Fibroblast of skin of abdomen (primary cell): ENCODE measurements around the gene CCDC86. TPM values are rescaled to one million over a fixed set of nuclear protein-coding genes. Genes with fewer than 3 reads are reported as not detected.
"Not testable (repeated sequence)": the region's sequence is repeated elsewhere in the genome, so short reads cannot be mapped to it uniquely, and the experiment has no call there.

Experiments
- DNase-seq: peaks from one replicate; pipeline ENCODE4 v3.0.0-alpha.2; 2013
- polyA plus RNA-seq, 2 experiments: library from polyadenylated mRNA; unstranded; fragments of 120-200 nt; gene quantifications; one replicate each; pipeline ENCODE4 v1.2.1, GENCODE V29; 2013; ENCODE audit not compliant: insufficient read length in 2 of 2

Gene CCDC86, protein sequence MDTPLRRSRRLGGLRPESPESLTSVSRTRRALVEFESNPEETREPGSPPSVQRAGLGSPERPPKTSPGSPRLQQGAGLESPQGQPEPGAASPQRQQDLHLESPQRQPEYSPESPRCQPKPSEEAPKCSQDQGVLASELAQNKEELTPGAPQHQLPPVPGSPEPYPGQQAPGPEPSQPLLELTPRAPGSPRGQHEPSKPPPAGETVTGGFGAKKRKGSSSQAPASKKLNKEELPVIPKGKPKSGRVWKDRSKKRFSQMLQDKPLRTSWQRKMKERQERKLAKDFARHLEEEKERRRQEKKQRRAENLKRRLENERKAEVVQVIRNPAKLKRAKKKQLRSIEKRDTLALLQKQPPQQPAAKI
- 28.7 TPM for polyA plus RNA-seq (2013, experiment 1 of 2; ENCODE audit: insufficient read length)
- polyA plus RNA-seq (2013, experiment 2 of 2; ENCODE audit: insufficient read length) = 28.3 TPM

DNA sequence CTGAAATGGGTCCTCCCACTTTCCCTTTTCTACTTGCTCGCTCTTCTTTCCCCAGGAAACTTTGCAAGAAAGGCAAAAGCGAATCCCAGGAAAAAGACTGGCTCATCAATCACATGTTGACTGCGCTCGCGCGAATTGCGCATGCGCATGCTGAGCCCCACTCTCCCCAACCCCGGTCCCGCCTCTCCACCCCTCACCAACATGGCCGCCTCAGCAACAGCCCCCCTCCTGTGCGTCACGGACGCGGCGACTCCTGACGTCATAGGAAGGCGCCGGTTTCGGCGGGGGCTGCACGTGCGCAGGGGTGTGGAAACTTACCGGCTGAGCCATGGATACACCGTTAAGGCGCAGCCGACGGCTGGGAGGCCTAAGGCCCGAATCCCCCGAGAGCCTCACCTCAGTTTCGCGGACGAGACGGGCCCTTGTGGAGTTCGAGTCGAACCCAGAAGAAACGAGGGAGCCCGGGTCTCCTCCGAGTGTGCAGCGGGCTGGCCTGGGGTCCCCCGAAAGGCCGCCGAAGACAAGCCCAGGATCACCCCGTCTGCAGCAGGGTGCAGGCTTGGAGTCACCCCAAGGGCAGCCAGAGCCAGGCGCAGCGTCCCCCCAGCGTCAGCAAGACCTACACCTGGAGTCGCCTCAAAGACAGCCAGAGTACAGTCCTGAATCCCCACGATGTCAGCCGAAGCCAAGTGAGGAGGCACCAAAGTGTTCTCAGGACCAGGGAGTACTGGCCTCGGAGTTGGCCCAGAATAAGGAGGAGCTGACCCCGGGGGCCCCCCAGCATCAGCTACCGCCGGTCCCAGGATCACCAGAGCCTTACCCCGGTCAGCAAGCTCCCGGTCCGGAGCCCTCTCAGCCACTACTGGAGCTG, at the start of gene CCDC86:
Gene CCDC86, plus strand, starts transcription at position 317 of the 871 bp plus-strand sequence. Its CDS starts 12 bp downstream, at position 329.
- DNase-seq = peak; percentile 96

DNA sequence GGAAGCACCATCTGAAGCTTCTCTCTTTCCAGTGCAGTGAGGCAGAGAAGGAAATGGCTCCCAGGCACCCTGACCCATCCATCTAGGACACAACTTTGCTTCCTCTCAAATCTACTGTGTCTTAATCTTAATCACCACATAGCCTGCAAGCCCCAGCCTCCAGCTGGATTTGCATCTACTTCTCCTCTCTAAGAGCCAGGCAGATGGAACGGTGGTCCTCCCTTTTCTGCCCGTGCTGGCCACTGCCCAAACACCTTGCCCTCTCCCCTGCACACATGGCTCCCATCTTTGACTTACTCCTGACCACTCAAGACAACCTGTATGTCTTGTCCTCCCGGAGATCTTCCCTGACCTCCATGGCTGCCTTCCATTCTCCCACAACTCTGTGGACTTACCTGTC, 49.4 kb upstream of the CCDC86 start:
- DNase-seq = no peak

DNA sequence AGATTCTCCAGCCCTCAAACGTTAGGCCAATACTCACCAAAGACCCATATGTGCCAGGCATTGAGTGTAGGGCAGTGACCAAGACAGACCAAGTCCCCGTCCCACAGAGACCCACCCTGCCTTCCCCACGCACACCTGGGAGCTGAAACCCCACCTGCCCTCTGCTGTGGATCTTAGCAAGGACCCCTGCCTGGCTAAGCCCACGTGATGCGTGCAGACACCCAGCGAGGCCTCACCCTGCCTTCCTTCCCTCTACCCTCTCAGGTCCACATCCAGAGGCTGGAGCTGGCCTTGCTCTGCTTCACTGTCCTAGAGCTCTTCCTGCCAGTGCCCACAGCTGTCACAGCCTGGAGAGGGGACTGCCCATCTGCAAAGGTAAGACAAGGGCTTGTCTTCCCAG, 46.6 kb upstream of the CCDC86 start:
- DNase-seq = no peak

DNA sequence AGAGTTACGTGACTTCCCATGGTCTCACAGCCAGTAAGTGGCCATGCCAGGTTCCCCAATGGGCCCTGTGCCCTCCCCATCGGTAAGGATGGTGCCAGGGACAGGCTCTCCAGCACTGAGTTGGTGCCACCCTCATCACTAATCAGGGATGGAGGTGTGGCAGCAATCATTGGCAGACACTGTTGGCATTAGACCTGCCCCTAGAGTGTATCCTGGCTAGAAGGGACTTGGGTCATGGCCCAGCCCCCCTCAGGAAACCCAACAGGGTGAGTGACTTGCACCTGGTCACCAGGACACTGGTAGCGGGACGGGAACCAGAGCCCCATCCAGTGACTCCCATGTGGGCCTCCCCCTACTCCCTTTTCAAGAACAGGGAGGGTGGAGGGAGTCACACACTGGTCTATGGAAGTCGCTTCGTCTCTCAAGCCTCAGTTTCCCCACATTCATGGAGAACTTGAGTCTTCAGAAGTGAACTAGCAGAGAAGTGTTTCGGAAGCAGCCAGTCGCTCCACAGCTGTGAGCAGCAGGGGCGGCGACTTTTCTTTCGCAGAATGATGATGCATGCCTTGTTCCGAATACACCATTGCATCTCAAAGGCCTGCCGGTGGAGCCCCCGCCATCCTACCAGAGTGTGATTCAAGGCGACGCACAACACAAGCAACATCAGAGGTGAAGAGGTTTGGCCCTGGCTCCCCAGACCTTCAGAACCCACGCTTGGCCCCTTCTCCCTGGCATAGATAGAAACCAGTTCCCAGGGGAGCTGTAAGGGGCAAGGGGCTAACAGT, 43.9 kb upstream of the CCDC86 start:
- no peak for DNase-seq

DNA sequence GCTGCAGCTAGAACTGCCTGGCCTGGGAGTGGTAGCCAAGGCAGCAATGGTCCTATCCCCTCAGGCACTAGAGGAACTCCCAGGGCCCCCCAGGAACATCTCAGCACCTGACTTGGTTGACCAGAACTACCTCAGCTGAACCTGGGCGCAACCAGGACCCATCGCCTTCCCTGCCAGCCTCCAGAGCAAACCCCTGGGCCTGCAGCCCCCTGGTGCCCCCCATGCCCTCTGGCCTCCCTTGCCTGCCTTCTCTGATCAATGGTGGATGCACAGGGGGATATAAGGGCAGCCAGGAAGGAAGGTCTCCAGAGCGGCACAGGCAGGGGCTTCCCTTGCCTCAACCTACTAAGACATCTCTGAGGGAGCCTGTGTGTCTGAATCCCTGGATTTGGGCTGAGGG, 43.3 kb upstream of the CCDC86 start:
- DNase-seq = no peak

DNA sequence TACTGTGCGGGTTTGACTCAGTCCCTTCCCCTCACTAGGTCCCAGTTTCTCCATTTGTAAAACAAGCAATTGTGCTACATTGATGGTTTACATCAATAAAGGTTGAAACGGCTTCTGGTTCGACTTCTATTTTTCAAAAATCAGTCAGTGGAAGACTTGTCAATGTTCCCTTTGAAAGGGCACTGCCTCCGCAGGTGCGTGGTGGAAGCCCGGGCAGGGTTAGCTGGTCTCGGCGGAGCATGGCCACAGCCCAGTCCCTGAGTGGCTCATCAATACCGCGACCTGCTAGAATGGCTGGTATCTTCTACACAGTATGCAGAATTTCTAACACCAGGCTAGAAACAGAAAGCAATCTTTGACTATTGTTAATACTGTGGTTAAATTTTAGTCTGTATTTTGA, 40.7 kb upstream of the CCDC86 start:
- no peak for DNase-seq

DNA sequence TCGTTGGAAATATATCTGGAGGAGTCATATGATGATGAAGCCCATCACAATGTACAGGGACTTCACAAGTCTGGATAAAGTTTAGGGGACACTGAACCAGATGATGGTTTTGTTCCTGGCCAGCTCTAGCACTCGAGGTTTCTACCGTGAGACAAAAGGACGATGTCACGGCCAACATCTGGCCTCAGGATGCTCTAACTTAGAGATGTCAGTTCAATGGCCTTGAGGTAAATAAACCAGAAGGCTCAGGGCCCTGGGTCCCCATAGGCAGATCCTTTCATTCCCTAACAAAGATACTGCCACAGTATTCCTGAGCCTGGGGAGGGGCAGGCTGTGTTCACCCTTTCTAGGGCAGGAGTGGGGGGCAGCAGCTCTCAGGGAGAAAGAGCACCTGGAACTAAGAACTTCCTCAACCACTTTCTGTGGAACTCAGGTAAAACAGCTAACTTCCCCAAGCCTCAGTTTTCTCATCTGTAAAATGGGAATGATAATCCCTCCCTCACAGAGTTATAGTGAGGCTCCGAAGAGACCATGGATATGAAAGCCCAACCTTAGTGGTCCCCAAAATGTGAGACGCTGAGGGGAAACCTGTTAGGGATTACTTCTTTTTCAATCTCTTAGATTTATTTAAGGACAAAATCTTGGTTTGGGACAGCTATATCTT, 38.5 kb upstream of the CCDC86 start:
- no peak for DNase-seq

DNA sequence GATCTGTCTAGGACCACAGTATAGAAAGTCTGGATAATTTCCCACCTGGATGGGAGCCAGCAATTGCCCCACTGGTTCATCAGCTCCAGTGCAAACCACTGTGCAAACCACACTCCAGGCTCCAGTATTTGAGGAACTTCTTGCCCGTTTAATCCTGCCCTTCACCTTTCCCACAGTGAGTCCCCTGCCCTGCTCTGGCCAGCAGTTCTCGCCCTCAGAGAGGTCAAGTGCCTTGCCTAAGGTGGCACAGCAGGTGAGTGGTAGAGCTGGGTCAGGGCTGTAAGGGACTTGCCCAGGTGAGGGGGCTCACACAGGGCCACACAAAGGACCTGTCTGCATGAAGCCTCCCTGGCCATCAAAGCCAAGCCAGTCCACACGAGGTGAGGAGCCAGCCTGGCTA, 32.7 kb upstream of the CCDC86 start:
- DNase-seq = no peak

DNA sequence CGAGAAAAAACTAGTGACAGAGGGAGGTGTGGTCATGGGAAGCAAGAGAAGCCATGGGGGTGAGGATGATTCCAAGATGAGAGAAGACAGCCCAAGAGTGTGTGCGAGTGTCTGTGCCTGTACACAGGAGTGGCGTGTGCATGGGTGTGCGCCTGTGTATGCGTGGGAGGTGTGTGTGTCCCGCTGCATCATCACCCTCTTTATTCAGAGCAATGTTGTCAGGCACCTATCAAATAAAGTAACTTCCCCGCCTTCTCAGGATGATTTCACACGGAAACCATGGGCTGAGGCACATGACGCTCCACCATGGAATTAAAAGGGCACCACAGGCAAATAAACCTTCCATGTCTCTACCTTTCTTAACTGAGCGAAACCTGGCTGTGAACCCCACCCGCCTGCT, 32.2 kb upstream of the CCDC86 start:
- no peak for DNase-seq

DNA sequence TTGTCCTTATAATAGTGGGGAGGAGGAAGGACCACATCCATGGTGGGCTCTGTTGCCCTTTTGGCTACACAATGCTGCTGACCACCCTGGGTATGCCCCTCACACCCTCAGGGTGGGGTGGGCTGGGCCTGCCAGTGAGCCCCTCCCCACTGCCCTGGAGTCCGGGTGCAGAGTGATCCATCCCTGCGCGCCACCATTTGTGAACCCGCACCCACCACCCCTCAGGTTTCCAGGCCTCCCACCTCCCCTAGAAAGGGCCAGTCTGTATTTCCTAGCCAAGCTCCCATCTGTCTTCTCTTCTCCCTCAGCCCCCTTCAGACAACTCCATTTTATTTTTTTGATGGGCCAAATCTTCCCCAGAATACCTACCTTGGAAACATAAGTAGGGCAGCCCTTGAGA, 31.8 kb upstream of the CCDC86 start:
- DNase-seq = no peak

DNA sequence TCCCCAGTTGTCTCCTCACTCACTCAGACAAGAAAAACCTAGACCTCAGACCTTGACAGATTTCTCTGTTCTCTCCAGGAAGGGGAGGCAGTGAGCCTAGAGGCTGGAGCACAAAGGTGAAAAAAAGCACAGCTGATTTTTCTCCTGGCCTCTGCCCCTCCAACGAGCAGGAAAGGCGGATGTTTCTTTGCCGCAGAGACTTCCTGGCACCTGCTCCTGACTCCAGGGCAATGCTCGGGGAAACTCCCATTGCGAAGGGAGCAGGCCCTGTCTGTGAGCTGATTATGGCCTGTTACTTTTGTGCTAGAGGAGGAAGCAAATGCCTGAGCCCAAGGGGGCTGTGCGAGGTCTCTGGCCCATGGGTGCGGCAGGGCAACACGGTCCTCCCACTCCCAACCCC, 31.3 kb upstream of the CCDC86 start:
- DNase-seq = no peak

DNA sequence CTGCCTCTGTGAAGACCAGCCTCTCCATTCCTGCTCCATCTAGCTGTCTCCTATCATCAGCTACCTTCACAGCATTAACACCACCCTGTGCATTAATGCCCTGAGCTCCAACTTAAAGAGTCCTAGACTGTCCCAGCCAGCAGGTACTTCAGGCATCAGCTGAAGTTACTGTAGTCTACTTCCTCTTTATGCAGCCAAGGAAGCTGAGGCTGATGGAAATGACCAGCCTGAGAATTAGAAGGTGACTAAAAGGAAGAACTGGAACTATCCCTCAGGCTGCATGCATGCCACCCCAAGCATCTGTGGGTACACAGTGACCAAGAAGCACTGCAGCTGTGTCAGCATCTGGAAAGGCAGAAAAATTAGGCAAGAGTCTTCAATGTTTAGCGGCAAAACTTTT, 28.6 kb upstream of the CCDC86 start:
- DNase-seq = no peak

DNA sequence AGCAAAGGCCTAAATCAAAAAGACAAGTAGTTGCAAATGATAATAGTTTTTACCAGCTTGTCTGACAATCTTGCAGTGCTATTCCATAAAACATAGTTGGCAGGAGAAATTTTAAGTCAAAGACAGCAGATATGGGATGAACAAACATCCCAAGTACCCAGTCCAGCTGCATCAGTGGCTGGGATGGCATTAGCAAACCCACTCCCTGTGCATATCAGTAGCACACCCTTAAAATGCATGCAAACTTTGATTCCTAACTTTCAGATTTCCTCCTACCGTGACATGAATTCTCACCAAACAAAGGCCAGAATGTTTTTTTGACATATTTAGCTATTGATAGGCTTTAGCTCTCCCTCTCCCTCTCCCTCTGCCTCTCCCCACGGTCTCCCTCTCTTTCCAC, 27.8 kb upstream of the CCDC86 start:
- DNase-seq = no peak

DNA sequence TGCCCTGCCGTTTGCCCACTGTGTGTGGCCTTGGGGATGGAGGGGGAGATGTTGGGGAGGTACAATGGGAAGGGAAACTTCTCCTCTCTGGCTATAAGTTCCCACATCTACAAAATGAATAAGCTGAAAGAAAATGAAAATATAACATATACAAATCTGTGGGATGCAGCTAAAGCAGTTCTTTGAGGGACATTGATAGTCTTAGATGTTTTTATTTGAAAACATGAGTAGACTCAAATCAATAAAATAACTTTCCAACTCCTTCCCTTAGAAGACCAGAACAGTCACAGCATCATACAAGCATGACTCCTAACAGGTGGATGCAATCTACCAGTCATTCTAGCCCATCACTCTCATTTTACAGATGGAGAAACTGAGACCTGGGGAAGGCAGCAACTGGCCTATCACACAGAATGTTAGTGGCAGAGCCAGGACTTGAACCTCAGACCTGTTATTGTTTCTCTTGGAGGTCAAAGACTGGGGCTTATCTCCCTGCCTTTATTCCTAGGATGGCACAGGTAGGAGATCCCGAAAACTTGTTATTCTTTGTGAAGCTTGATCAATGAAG, 25.2 kb upstream of the CCDC86 start:
- no peak for DNase-seq

DNA sequence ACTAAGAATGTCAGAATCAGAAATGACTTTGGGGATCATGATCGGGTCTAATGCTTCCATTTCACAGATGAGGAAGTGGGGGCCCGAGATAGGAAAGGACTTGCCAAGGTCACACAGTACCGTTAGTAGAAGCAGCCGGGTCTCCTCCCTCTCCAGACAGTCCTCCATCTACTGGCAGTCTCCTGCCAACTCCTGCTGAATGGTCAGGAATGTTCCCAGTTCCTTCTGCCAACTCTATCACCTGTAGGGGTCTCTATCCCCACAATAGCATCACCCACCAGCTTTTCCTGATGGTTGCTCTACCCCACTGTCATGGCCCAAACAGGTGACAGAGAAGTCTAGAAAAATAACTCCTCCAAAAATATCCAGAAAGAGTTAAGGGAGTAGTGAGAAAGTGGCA, 23.9 kb upstream of the CCDC86 start:
- no peak for DNase-seq

DNA sequence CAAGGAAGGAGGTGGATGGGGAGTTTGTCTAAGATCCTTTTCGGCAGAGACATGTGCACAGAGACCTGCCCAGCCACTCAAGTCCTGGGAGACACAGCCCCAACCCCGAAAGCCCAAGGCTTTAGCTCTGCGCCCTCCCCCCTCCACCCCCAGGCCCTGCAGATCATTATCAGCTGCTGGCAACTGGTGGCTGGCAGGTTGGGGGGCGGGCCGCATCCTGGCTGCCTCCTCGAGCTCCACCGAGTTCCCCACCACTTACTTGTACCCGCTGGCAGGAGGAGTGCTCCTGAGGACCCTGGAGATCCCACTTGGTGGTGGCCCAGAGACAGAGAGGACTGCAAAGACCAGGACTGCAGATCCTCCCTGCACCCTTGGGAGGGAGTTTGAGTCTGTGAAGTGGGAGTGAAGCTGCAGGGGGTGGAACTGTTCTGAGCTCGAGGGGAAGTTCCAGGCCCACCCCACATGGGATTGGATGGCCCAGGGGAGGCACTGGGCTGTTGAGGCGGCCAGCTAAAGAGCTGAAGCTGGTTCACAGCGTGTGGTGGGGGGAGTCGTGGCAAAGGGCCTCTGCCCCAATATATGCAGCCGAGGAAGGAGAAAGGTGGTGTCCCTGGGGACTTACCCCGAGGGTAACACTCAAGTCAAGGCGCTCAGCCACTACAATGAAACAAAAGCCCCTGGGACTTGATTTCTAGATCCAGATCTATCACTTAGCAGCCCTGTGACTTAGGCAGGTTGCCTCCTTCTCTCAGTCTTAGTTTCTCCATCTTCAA, 19.9 kb upstream of the CCDC86 start:
- no peak for DNase-seq

DNA sequence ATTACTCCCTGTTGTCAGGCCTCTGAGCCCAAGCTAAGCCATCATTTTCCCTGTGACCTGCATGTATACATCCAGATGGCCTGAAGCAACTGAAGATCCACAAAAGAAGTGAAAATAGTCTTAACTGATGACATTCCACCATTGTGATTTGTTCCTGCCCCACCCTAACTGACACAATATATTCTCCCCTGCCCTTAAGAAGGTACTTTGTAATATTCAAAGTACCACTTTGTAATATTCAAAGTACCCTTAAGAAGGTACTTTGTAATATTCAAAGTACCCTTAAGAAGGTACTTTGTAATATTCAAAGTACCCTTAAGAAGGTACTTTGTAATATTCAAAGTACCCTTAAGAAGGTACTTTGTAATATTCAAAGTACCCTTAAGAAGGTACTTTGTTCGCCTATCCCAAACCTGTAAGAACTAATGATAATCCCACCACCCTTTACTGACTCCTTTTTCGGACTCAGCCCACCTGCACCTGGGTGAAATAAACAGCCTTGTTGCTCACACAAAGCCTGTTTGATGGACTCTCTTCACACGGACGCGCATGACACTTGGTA, 18.1 kb upstream of the CCDC86 start:
- DNase-seq = not testable (repeated sequence)

DNA sequence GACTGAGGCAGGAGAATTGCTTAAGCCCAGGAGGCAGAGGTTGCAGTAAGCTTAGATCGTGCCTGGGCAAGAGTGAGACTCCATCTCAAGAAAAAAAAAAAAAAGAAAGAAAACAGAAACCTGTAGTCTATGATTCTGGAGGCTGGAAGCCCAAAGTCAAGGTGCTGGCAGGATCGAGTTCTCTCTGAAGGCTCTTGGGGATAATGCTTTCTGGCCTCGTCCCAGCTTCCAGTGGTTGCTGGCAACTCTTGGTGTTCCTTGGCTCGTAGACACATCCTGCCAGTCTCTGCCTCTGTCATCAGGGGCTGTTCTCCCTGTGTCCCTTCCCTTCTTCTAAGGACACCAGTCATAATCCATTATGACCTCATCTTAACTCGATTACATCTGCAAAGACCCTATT, 16.8 kb upstream of the CCDC86 start:
- DNase-seq = no peak

DNA sequence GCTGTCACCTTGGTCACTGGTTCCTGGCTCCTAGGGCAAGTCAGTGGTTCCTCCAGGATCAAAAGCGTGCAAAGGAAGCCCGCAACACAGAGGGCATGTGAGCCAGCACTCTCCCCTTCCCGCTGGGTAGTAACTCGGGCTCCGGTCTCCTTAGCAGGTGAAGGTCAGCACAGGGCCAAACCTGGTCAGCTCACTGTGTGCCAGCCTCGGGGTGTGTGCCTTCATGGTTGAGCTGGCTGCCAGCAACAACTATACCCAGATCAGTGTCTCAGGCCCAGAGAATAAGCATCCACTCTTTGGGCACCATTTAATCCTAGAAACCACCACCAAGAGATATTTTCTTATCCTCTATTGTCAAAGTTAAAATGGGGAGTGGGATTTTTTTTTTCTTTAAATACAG, 16.1 kb upstream of the CCDC86 start:
- no peak for DNase-seq

DNA sequence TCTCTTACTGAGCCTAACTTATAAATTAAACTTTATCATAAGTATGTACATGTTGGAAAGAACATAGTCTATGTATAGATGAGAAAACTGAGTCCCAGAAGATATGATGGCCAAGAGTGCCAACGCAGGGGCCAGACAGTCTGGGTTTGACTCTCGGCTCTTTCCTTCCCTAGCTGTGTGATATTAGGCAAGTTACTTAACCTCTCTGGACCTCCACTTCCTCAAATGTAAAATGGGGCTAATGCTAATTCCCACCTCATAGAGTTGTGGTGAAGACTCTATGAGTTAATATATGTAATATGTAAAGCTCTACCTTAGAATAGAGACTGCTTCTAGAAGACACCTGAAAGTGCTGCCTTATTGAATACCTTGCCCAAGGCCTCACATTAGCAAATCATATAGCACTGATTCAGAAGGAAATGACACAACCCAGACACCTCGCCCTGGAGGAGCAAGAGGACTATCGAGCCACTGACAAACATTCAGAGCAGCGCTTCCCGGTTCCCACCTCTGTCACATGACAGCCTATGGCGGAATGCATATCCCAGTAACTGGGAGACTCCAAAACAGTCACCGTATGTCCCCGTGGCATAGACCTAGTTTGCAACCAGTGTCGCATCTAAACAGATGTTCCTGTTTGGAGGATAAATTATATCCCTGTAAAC, 11.3 kb upstream of the CCDC86 start:
- DNase-seq = no peak
